Muscle layer of duodenum (tissue), 2 donors: Measurements from ENCODE around the gene FAM169A.
"Not testable (repeated sequence)": the region's sequence is repeated elsewhere in the genome, so short reads cannot be mapped to it uniquely, and the experiment has no call there.

ENCODE experiments used
- H3K27ac ChIP-seq: one replicate; pipeline ENCODE4 v1.7.0; 2013; ENCODE audit warnings: mild to moderate bottlenecking, low read length
- H3K27me3 ChIP-seq: one replicate; pipeline ENCODE4 v1.7.0; 2013; ENCODE audit warnings: low read depth, mild to moderate bottlenecking, control low read depth, low read length
- H3K36me3 ChIP-seq, 2 donors: one replicate each; pipeline ENCODE4 v1.7.0; 2013; ENCODE audit warnings: low read length in 2 of 2, control low read depth in 1 of 2, mild to moderate bottlenecking in 1 of 2; ENCODE audit not compliant: insufficient read depth in 2 of 2, control insufficient read depth in 1 of 2
- H3K4me1 ChIP-seq, 2 donors: one replicate each; pipeline ENCODE4 v1.7.0; 2013; ENCODE audit warnings: low read length in 2 of 2, mild to moderate bottlenecking in 2 of 2, control low read depth in 1 of 2, moderate library complexity in 1 of 2; ENCODE audit not compliant: insufficient read depth in 2 of 2, control insufficient read depth in 1 of 2
- H3K4me3 ChIP-seq, 2 donors: one replicate each; pipeline ENCODE4 v1.7.0; 2013; ENCODE audit warnings: low read length in 2 of 2, low read depth in 1 of 2, mild to moderate bottlenecking in 1 of 2
- H3K9me3 ChIP-seq, 2 donors: one replicate each; pipeline ENCODE4 v1.7.0; 2013; ENCODE audit warnings: low read length in 2 of 2, control low read depth in 1 of 2, mild to moderate bottlenecking in 1 of 2; ENCODE audit not compliant: control insufficient read depth in 1 of 2
- donor health status: healthy.

FAM169A gene

DNA sequence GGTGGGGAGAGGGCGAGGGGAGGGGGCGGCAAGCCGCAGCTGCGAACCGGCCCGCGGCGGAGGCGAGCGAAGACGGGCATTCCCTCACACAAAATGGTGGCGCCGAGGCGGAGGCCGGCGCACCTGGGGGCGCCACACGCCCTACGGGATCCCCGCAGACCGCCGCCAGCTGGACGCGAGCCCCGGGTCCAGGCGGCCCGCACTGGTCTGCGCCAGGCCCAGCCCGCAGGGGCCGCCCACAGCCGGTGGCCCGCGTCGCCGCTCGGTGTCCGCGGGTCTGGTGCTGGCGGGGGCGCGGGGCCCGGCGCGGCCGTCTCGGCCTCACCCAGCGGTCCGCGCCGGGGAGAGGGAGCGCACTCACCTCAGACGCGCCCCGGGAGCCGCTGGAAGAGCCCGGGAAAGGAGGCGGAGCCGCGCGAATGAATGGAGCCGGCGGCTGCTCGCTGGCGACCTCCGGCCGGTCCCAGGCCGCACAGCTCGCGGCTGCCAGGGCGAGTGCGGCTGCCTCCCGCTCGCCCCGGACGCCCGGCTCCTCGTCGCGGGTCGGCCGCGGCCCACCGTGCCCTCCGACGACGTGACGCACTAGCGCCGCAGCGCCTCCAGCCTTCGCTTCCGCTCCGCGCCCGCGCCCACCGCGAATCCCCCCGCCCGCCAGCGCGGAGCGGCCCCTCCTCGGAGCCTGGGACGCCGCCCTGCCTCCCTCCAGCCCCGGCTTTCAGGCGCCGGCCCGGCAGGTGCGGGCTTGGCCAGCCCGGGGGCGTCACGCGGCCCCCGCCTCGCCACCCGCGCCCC, at the start of gene FAM169A:
Gene FAM169A, minus strand, starts transcription at position 584 of the 792 bp plus-strand sequence. CDS start 24,711 bp downstream, outside the sequence.
- Histone ChIP-seq H3K27ac (no peak within 1 kb of the TSS), H3K9me3 (no peaks in the 10 kb centered on the region), H3K36me3 (no peaks in the 10 kb centered on the region), H3K4me1 (peaks cover 0 to 11% of the 10 kb centered on the region in 2 donors), H3K27me3 (peaks cover 11% of the 10 kb centered on the region), H3K4me3 (peak within 1 kb of the TSS; percentile 66 to 71)

- Histone ChIP-seq H3K9me3 (no peaks in the 10 kb centered on the region), H3K4me1 (no peaks in the 10 kb centered on the region), H3K4me3 (no peak overlapping the region), H3K27ac (no peak overlapping the region), H3K36me3 (no peaks in the 10 kb centered on the region), H3K27me3 (no peaks in the 10 kb centered on the region)
Measured at GRCh38 chr5:74915488-74915887, 49.3 kb upstream of the FAM169A start.

DNA sequence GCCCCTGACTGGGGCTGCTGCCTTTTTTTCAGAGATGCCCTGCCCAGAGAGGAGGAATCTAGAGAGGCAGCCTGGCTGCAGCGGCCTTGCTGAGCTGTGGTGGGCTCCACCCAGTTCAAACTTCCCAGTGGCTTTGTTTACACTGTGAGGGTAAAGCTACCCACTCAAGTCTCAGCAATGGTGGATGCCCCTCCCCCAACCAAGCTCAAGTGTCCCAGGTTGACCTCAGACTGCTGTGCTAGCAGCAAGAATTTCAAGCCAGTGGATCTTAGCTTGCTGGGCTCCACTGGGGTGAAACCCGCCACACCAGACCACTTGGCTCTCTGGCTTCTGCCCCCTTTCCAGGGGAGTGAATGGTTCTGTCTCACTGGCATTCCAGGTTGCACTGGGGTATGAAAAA, 45.2 kb upstream of the FAM169A start:
- not testable (repeated sequence) for H3K9me3 ChIP-seq, H3K4me1 ChIP-seq, H3K27ac ChIP-seq, H3K27me3 ChIP-seq, H3K36me3 ChIP-seq, H3K4me3 ChIP-seq

GRCh38 chr5:74909888-74910287, 43.7 kb upstream of the FAM169A start:
- H3K9me3 ChIP-seq, H3K27ac ChIP-seq, H3K4me3 ChIP-seq, H3K36me3 ChIP-seq, H3K4me1 ChIP-seq, H3K27me3 ChIP-seq: not testable (repeated sequence)

- H3K4me1 ChIP-seq, H3K9me3 ChIP-seq, H3K27ac ChIP-seq: not testable (repeated sequence)
Measured at GRCh38 chr5:74908237-74908636, 42.0 kb upstream of the FAM169A start.

DNA sequence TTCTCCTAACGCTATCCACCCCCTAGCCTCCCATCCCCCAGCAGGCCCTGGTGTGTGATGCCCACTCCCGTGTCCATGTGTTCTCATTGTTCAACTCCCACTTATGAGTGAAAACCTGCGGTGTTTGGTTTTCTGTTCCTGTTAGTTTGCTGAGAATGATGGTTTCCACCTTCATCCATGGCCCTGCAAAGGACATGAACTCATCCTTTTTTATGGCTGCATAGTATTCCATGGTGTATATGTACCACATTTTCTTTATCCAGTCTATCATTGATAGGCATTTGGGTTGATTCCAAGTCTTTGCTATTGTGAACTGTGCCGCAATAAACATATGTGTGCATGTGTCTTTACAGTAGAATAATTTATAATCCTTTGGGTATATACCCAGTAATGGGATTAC, 38.5 kb upstream of the FAM169A start:
- not testable (repeated sequence) for H3K9me3 ChIP-seq, H3K27ac ChIP-seq, H3K4me1 ChIP-seq, H3K36me3 ChIP-seq, H3K4me3 ChIP-seq, H3K27me3 ChIP-seq

More at GRCh38 chr5:74908237-74908636, 42.0 kb upstream of the FAM169A start:
- H3K36me3 ChIP-seq, H3K27me3 ChIP-seq, H3K4me3 ChIP-seq: not testable (repeated sequence)

DNA sequence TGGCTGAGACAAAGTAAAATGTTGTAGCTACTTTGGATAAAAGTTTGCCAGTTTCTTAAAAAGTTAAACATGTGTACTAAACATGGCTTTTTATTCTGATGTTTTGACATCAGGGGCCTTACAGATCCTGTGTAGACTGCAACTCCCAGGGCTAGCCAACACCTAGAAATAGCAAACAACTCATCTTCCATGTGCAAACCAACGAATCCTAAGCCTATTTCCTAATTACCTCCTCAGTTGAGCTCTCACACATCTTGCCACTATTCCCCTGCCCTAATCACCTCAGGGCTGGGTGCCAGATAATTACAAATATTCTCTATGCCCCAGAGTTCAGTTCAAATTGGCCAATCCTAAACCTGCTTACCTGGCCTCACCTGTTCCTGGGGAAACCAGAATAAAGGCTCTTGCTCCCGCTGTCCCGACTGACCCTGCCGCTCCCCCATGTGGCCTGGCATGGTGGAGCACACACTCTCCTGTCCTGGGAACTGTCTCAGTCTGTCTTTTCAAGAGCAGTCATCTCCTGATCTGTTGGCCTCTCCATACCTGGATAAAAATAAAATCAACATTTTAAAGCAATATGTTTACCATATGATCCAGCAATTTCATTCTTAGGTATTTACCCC, 37.1 kb upstream of the FAM169A start:
- no peaks in the 10 kb centered on the region for H3K27me3 ChIP-seq
- no peaks in the 10 kb centered on the region for H3K4me1 ChIP-seq
- H3K36me3 ChIP-seq: no peaks in the 10 kb centered on the region
- no peak overlapping the region for H3K4me3 ChIP-seq
- H3K27ac ChIP-seq: no peak overlapping the region
- no peaks in the 10 kb centered on the region for H3K9me3 ChIP-seq

GRCh38 chr5:74897049-74897448, 30.9 kb upstream of the FAM169A start:
- Histone ChIP-seq H3K27me3 (no peaks in the 10 kb centered on the region), H3K27ac (no peak overlapping the region), H3K36me3 (no peaks in the 10 kb centered on the region), H3K4me1 (no peaks in the 10 kb centered on the region), H3K4me3 (no peak overlapping the region), H3K9me3 (peaks cover 0 to 10% of the 10 kb centered on the region in 2 donors)

DNA sequence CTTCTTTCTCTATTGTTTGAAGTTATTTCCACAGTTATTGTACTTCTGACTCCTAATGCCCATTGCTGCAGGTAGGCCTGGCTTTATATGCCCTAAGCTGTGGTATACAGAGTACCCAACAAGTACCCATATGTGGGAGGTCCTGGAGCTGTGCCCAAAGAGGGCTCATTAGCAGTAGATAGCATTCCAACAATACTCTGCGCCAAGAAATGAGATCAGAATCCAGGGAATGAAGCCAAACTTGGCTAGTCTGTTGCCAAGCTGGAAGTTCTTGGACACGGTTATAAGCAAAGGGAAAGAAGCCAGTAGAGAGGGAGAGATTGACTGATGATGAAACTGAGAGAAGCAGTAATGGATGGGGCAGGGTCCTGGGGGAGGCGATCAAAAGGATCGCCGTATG, 29.7 kb upstream of the FAM169A start:
- no peaks in the 10 kb centered on the region for H3K27me3 ChIP-seq
- peaks cover 0 to 10% of the 10 kb centered on the region in 2 donors for H3K9me3 ChIP-seq
- H3K36me3 ChIP-seq: no peaks in the 10 kb centered on the region
- H3K4me1 ChIP-seq: no peaks in the 10 kb centered on the region
- H3K27ac ChIP-seq: no peak overlapping the region
- no peak overlapping the region for H3K4me3 ChIP-seq

GRCh38 chr5:74894351-74894750, 28.2 kb upstream of the FAM169A start:
- no peaks in the 10 kb centered on the region for H3K4me1 ChIP-seq
- peaks cover 0 to 10% of the 10 kb centered on the region in 2 donors for H3K9me3 ChIP-seq
- H3K27me3 ChIP-seq: no peaks in the 10 kb centered on the region
- H3K4me3 ChIP-seq: no peak overlapping the region
- no peak overlapping the region for H3K27ac ChIP-seq
- H3K36me3 ChIP-seq: no peaks in the 10 kb centered on the region

DNA sequence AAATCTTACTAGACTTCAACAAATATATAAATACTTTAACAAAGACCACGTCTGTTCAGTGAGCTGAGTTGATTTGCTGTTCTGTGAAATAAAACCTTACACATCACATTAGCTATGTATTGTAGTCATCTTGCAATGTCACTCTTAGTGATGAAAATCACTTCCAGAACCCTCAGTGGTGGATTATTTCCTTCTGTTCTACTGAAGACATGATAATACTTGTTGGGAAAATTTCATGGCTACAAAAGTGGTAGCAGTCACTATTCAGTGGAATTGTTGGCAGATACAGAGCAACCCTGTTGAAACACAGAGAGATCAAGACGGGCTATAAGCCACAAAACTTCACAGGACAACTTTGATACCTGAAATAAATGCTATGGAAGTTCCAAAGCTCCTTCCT, 26.7 kb upstream of the FAM169A start:
- no peak overlapping the region for H3K27ac ChIP-seq
- peaks cover 0 to 10% of the 10 kb centered on the region in 2 donors for H3K9me3 ChIP-seq
- H3K27me3 ChIP-seq: no peaks in the 10 kb centered on the region
- no peaks in the 10 kb centered on the region for H3K4me1 ChIP-seq
- no peak overlapping the region for H3K4me3 ChIP-seq
- no peaks in the 10 kb centered on the region for H3K36me3 ChIP-seq
